ENCODE results near the gene TGFA.

DNA sequence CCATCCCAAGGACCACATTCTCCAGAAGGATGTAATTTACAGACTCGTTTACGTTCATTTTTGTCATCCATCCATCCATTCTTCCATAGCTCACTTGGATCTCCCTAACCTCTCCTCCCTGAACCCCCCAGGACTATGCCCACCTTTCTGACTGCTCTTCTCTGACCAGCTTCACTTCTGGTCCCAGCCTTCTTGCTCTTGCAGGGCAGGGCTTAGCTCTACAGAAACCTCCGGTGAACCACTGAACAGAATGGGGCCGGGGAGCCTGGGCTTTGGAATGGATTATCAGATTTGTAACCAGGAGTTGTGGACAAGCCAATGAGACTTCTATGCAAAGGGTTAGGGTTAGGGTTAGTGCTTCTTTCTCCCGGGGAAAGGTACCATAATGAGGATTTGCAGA, 95.0 kb downstream of the TGFA start:
- TF ChIP-seq, protein P1, sequence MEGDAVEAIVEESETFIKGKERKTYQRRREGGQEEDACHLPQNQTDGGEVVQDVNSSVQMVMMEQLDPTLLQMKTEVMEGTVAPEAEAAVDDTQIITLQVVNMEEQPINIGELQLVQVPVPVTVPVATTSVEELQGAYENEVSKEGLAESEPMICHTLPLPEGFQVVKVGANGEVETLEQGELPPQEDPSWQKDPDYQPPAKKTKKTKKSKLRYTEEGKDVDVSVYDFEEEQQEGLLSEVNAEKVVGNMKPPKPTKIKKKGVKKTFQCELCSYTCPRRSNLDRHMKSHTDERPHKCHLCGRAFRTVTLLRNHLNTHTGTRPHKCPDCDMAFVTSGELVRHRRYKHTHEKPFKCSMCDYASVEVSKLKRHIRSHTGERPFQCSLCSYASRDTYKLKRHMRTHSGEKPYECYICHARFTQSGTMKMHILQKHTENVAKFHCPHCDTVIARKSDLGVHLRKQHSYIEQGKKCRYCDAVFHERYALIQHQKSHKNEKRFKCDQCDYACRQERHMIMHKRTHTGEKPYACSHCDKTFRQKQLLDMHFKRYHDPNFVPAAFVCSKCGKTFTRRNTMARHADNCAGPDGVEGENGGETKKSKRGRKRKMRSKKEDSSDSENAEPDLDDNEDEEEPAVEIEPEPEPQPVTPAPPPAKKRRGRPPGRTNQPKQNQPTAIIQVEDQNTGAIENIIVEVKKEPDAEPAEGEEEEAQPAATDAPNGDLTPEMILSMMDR (optimal IDR thresholded peaks at IDR 0.05 in 1 of 3, IDR thresholded peaks at IDR 0.05 in 1 of 3, conservative IDR thresholded peaks at IDR 0.05 in 1 of 3; ENCODE audit: extremely low read depth in 1 of 3, insufficient read depth in 2 of 3, low read length in 3 of 3) = no peak
- TF ChIP-seq EZH2 (IDR thresholded peaks at IDR 0.05; ENCODE audit: low read length) = no peak
